Activated T-cell treated with anti-CD3 and anti-CD28 coated beads, Interleukin-2, amount 50 U/mL, for 4 hours (primary cell): ENCODE data around the gene PRPF40B. TPM values are rescaled to one million over a fixed set of nuclear protein-coding genes. Genes with fewer than 3 reads are reported as not detected.
A peak's percentile ranks its signal among the peaks of the same experiment; 100 is the strongest.

Experiments used
- ATAC-seq, 2 donors: fragments of 200-7000 bp; cut with Tn5 transposase; one replicate each; pipeline ENCODE4 v1.10.0; 2021
- DNase-seq: peaks from one replicate; pipeline ENCODE4 v3.0.0-alpha.2; 2020
- H3K27me3 Mint-ChIP-seq: one replicate; pipeline ENCODE4 v1.8.0; 2021; ENCODE audit warnings: low read depth, mixed read lengths
- H3K36me3 Mint-ChIP-seq: one replicate; pipeline ENCODE4 v1.8.0; 2022; ENCODE audit warnings: mixed read lengths; ENCODE audit not compliant: insufficient read depth
- H3K4me1 Mint-ChIP-seq: one replicate; pipeline ENCODE4 v1.8.0; 2021; ENCODE audit warnings: low read depth, mixed read lengths
- H3K4me3 Mint-ChIP-seq: one replicate; pipeline ENCODE4 v1.8.0; 2021; ENCODE audit warnings: mild to moderate bottlenecking, moderate library complexity, mixed read lengths
- H3K9me3 Mint-ChIP-seq: one replicate; pipeline ENCODE4 v1.8.0; 2021; ENCODE audit warnings: mixed read lengths
- total RNA-seq, 3 donors: library from RNA; stranded (reverse); gene quantifications; one replicate each; pipeline ENCODE4 v1.2.1, GENCODE V29; 2021

Gene PRPF40B
- total RNA-seq, 3 donors from 2014 or later, result 8.0 to 10.9 (median 10.6) TPM

DNA sequence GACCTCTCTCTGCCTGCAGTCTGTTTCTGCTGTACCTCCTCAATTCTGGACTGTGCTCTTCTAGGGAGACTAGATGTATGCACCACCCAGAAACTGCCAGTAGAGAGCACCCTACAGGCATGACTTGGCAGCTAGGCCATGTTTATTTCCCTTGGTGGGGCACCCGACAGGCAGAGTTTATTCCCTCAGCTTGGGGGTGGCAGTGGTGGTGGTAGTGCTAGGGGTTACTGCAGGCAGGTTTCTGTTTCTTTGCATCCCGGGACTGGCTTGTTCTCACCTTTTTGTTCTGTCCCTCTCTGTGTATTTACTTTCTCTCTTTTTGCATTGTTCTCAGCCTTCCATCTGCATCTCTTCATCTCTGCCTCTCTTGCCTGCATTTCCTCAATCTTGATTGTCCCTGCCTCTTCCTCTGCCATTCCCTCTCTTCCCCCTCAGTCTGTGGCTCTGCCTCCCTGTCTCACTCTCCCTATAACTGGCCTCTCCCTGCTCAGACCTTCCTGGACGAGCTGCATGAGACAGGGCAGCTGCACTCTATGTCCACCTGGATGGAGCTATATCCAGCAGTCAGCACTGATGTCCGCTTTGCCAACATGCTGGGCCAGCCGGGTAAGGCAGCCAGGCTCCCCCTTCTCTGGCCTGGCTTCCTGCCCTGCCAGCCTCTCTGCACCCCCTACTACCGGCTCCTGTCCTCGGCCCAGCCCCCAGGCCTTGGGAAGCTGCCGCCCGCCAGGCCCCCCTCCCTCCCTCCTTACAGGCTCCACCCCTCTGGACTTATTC, 13.8 kb downstream of the PRPF40B start:
- no peak overlapping the region for H3K4me3 Mint-ChIP-seq
- H3K27me3 Mint-ChIP-seq, result no peaks in the 10 kb centered on the region
- H3K36me3 Mint-ChIP-seq, result peaks cover 2% of the 10 kb centered on the region
- H3K9me3 Mint-ChIP-seq, result no peaks in the 10 kb centered on the region
- peak; percentile 41 for DNase-seq
- ATAC-seq, result peak; percentile 92 to 95
- H3K4me1 Mint-ChIP-seq, result peaks cover 11% of the 10 kb centered on the region

DNA sequence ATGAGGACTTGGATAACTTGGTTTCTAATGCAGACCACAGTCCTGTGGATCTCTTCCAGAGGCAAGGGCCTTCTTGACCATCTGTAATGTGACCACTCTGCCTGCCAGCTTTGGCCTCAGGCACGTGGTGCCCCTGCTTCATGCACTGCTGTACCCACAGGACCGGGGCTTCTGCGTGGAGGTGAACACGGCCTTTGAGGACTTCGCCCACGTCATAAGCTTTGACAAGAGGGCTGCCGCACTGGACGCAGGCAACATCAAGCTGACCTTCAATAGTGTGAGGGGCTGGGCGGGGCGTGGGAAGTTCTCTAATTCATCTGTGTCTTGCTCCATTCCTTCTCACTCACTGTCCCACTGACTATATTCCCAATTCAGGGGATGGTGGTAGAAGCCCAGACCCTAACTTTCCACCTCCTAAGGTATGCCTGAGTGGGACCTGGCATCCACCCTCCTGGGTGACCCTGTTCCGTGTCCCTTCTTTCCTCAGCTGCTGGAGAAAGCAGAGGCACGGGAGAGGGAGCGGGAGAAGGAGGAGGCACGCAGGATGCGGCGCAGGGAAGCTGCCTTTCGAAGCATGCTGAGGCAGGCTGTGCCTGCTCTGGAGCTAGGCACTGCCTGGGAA, 18.5 kb downstream of the PRPF40B start:
- Mint-ChIP-seq H3K36me3 (peaks cover 4% of the 10 kb centered on the region), H3K4me3 (no peak overlapping the region), H3K27me3 (no peaks in the 10 kb centered on the region), H3K9me3 (no peaks in the 10 kb centered on the region), H3K4me1 (peaks cover 19% of the 10 kb centered on the region)
- no peak for ATAC-seq
- DNase-seq, result no peak

DNA sequence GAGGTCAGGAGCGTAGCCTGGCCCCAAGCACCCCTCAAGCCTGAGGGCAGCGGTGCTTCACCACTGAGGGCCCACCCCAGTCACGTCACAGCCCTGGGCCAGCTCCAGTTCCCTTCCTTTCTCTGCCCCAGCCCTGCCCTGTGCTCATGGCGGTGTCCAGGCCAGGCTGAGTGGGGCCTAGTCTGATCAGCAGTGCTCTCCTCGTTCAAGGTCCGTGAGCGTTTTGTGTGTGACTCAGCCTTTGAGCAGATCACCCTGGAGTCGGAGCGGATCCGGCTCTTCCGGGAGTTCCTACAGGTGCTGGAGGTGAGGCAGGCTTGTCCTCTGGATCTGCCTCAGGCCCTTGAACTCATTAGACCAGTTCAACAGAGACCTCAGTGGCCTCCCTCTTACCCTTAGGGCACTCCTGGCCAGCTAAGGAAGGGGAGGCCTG, 19.0 kb downstream of the PRPF40B start:
- peaks cover 4% of the 10 kb centered on the region for H3K36me3 Mint-ChIP-seq
- H3K4me1 Mint-ChIP-seq, result peaks cover 14% of the 10 kb centered on the region
- no peak for DNase-seq
- no peak for ATAC-seq
- H3K27me3 Mint-ChIP-seq, result no peaks in the 10 kb centered on the region
- H3K4me3 Mint-ChIP-seq, result no peak overlapping the region
- no peaks in the 10 kb centered on the region for H3K9me3 Mint-ChIP-seq

GRCh38 chr12:49643135-49643534, 19.8 kb downstream of the PRPF40B start:
- peaks cover 14% of the 10 kb centered on the region for H3K4me1 Mint-ChIP-seq
- no peak overlapping the region for H3K4me3 Mint-ChIP-seq
- H3K9me3 Mint-ChIP-seq, result no peaks in the 10 kb centered on the region
- no peaks in the 10 kb centered on the region for H3K27me3 Mint-ChIP-seq
- DNase-seq, result no peak
- no peak for ATAC-seq
- H3K36me3 Mint-ChIP-seq, result peaks cover 7% of the 10 kb centered on the region

- Mint-ChIP-seq H3K27me3 (no peaks in the 10 kb centered on the region), H3K36me3 (peaks cover 15% of the 10 kb centered on the region), H3K4me3 (no peak overlapping the region), H3K4me1 (peaks cover 23% of the 10 kb centered on the region), H3K9me3 (no peaks in the 10 kb centered on the region)
- peak; percentile 8 to 29 for ATAC-seq
- DNase-seq, result no peak
Measured at GRCh38 chr12:49643961-49644619, 20.7 kb downstream of the PRPF40B start.

- no peaks in the 10 kb centered on the region for H3K27me3 Mint-ChIP-seq
- H3K9me3 Mint-ChIP-seq, result no peaks in the 10 kb centered on the region
- peaks cover 18% of the 10 kb centered on the region for H3K36me3 Mint-ChIP-seq
- ATAC-seq (peak; percentile 91 to 95), DNase-seq (peak; percentile 84)
- H3K4me3 Mint-ChIP-seq, result no peak overlapping the region
- peaks cover 23% of the 10 kb centered on the region for H3K4me1 Mint-ChIP-seq
Measured at GRCh38 chr12:49644620-49644994, 21.2 kb downstream of the PRPF40B start.

DNA sequence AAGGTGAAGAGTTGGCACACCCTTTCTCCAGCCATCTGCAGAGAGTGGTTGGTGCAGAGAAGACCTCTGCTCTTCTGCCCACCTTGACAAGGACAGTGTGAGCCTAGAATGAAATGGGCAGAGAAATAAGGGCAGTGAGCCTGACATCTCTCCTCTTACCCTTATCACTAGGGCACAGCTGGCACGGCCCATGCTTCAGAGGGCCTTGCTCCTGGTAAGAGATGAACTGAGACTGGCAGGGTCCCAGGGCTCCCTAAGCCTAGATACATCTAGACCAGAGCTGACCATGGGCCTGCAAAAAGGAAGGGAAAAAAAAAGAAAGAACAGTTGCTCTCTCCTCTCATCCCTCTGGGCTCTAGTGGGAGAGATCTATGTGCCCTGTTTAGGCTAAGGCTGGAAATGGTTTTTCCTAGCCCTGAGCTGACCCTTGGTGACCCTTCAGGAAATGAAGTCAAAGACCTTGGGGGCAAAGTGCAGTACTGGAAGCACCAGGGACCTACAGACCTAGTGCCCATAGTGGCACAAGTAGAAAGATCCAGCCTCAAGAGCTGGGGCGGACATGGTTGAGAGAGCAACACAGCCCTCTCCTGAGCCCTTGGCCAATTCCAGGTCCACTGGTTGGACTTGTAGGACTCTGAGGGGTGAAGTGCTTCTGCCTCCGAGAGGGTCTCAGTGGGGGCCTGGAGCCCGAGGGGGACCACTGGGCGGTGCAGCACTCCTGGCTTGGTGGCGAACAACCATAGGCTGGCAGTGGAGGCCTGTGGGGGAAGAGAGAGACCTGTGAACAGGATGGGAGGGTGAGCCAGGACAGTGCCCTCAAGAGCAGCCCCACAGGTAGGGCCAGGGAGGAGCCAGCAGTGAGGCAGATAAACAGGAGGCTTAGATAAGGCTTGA, 22.0 kb downstream of the PRPF40B start:
- no peaks in the 10 kb centered on the region for H3K27me3 Mint-ChIP-seq
- peaks cover 23% of the 10 kb centered on the region for H3K4me1 Mint-ChIP-seq
- H3K4me3 Mint-ChIP-seq, result no peak overlapping the region

GRCh38 chr12:49646331-49646830, 23.0 kb downstream of the PRPF40B start:
- Mint-ChIP-seq H3K27me3 (no peaks in the 10 kb centered on the region), H3K36me3 (peaks cover 26% of the 10 kb centered on the region)
- ATAC-seq, result no peak

More for the DNA sequence above, 22.0 kb downstream of the PRPF40B start:
- DNase-seq (no peak), ATAC-seq (no peak)
- no peaks in the 10 kb centered on the region for H3K9me3 Mint-ChIP-seq
- peaks cover 26% of the 10 kb centered on the region for H3K36me3 Mint-ChIP-seq

DNA sequence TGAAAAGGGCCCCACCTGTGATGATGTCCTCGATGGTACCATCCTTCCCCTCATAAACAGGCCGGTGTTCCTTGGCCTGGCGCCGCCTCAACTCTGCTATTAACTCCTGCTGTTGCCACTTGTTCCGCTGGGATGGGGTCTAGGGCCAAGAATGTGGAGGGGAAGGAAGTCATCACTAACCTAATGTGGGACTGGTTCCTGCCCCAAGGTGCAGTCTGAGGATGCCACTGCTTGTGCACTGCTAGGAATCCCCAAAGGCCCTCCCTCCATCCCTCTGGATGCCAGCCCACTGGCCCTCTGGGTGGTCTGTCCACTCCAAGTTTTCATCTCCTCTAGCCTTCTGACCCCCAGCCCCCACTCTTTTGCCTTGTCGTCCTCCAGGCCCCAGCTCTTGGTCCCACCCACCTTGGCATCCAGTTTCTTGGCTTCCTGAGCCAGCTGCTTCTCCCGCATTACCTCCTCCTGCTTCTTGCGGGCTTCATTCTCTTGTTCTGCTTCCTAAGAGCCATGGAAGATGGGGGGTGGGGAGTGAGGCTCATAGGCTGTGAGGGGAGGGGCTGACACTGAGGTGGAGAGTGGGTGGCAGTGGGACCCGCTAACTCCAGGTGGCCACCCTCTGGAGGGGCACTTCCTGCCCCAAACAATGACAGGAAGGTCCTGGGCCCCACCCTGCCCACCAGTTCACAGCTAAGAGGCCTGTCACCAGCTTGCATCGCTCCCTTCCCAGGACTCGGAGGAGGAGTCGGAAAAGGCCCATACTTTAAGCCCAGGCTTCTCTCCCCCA, 23.7 kb downstream of the PRPF40B start:
- DNase-seq (no peak), ATAC-seq (no peak)
- H3K36me3 Mint-ChIP-seq, result peaks cover 26% of the 10 kb centered on the region
- no peak overlapping the region for H3K4me3 Mint-ChIP-seq
- peaks cover 23% of the 10 kb centered on the region for H3K4me1 Mint-ChIP-seq
- H3K9me3 Mint-ChIP-seq, result no peaks in the 10 kb centered on the region
- H3K27me3 Mint-ChIP-seq, result no peaks in the 10 kb centered on the region

More at GRCh38 chr12:49646331-49646830, 23.0 kb downstream of the PRPF40B start:
- H3K9me3 Mint-ChIP-seq, result no peaks in the 10 kb centered on the region
- no peak overlapping the region for H3K4me3 Mint-ChIP-seq
- H3K4me1 Mint-ChIP-seq, result peaks cover 23% of the 10 kb centered on the region
- no peak for DNase-seq

GRCh38 chr12:49647827-49648711, 24.7 kb downstream of the PRPF40B start:
- H3K36me3 Mint-ChIP-seq, result peaks cover 28% of the 10 kb centered on the region
- peaks cover 23% of the 10 kb centered on the region for H3K4me1 Mint-ChIP-seq
- no peaks in the 10 kb centered on the region for H3K27me3 Mint-ChIP-seq
- H3K9me3 Mint-ChIP-seq, result no peaks in the 10 kb centered on the region
- no peak overlapping the region for H3K4me3 Mint-ChIP-seq
- no peak for ATAC-seq
- no peak for DNase-seq

DNA sequence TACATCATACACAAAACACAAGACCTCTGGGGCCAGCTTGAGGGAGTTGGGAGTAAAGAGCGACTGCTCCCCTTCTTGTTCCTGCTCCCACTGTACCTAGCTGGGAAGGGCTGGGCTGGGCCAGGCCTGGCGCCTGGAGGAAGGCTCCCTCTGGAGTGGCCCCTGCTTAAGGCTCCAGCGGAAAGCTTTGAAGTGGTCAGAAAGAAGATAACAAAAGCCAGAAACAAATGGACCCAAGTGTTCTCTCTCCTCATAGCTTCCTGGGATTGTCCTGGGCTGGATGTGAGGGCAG, 25.3 kb downstream of the PRPF40B start:
- peaks cover 33% of the 10 kb centered on the region for H3K36me3 Mint-ChIP-seq
- H3K4me3 Mint-ChIP-seq, result no peak overlapping the region
- DNase-seq, result no peak
- H3K4me1 Mint-ChIP-seq, result peaks cover 23% of the 10 kb centered on the region
- no peaks in the 10 kb centered on the region for H3K27me3 Mint-ChIP-seq
- H3K9me3 Mint-ChIP-seq, result no peaks in the 10 kb centered on the region
- ATAC-seq, result no peak

DNA sequence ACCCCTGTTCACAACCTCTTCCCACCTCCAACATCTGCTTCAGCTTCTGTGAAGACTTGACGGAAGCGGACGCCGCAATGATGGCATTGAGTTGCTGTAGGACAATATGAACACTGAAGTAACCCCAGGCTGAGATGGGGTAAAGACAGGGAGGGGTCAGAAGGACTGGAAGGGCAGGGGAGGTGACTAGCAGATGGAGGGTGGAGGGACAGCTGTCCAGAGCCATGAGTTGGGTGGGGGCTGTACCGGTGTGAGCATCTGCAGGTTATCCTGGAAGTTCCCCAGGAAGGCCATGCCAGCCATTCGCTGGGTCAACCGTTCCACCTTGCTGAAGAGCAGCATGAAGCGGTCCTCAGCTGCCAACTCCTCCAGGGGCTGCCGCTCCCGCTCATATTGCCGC, 26.1 kb downstream of the PRPF40B start:
- Mint-ChIP-seq H3K4me1 (peaks cover 20% of the 10 kb centered on the region), H3K4me3 (no peak overlapping the region), H3K27me3 (no peaks in the 10 kb centered on the region), H3K36me3 (peaks cover 37% of the 10 kb centered on the region), H3K9me3 (no peaks in the 10 kb centered on the region)
- DNase-seq (no peak), ATAC-seq (no peak)

DNA sequence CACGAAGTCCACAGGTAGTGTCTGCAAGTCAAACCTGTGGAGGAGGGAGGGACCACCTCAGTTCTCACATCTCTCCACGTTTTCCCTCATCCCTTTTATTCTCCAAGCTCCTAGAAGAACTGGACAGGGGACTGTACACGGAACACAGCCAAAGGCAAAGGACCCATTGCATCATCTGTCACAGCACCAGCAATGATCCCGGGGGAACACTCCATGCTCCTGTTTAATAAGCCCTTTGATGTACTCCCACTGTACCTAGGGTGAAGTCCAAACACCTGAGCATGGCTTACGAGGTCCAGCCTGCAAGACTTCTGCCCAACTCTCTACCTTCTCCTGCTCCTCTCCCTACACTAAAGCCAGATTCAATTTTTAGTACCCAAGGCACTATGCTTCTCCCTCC, 26.5 kb downstream of the PRPF40B start:
- no peak overlapping the region for H3K4me3 Mint-ChIP-seq
- H3K36me3 Mint-ChIP-seq, result peaks cover 35% of the 10 kb centered on the region
- H3K9me3 Mint-ChIP-seq, result no peaks in the 10 kb centered on the region
- DNase-seq (no peak), ATAC-seq (no peak)
- H3K4me1 Mint-ChIP-seq, result peaks cover 16% of the 10 kb centered on the region
- no peaks in the 10 kb centered on the region for H3K27me3 Mint-ChIP-seq
